K562 (cell line): ENCODE results near the gene LRP1B. TPM values are rescaled to one million over a fixed set of nuclear protein-coding genes. Genes with fewer than 3 reads are reported as not detected.

ENCODE experiments used
- ATAC-seq: fragments of 200-7000 bp; cut with Tn5 transposase; 3 replicates; pipeline ENCODE4 v1.9.1; 2020; ENCODE audit warnings: moderate library complexity
- BruUV-seq: library from RNA; stranded (reverse); fragments of 400-500 nt; replicated peaks from 2 replicates; lab custom pipeline; 2021; lab: Mats Ljungman, UMichigan
- CTCF ChIA-PET: fragments of 300-600 bp; formaldehyde crosslinking; extraction: SDS; loops from one replicate; lab custom pipeline; 2021; ENCODE audit warnings: low intra/inter-chr PET ratio; lab: Yijun Ruan, JAX
- POLR2A ChIA-PET: fragments of 300-600, 350-650 bp; sonication (Branson Sonifier 250); formaldehyde crosslinking; extraction: SDS; loops from one replicate; lab custom pipeline; 2021; ENCODE audit warnings: antibody characterized with exemption, inconsistent platforms; lab: Yijun Ruan, JAX
- DNase-seq, 4 experiments: peaks; one replicate each; pipeline versions ENCODE4 v3.0.0 to v3.0.0-alpha.2; 2011 to 2018; ENCODE audit warnings: low spot score in 3 of 4, mixed read lengths in 3 of 4; ENCODE audit errors: extremely low read depth in 1 of 4
- FAIRE-seq: peaks from 2 replicates; lab custom pipeline; 2011; peaks lifted over from hg19 to GRCh38; lab: Jason Lieb, UNC
- H2AFZ ChIP-seq: 2 replicates; pipeline ENCODE4 v1.6.0; 2011; ENCODE audit warnings: low read depth, low read length, control low read depth, inconsistent platforms
- H3K27ac ChIP-seq: fragments of 200-600 bp; 3 replicates; pipeline ENCODE4 v1.8.0; 2011; ENCODE audit warnings: low read depth, mild to moderate bottlenecking, control low read depth, inconsistent platforms, low read length, moderate library complexity, mixed read lengths; ENCODE audit errors: extremely low read depth
- H3K27me3 ChIP-seq, 2 experiments: fragments of 300-600 bp in 1 of 2; 2 replicates in 1 of 2; 3 replicates in 1 of 2; pipeline versions ENCODE4 v1.6.0 to v1.8.0; 2011; ENCODE audit warnings: inconsistent platforms in 2 of 2, low read length in 2 of 2, mild to moderate bottlenecking in 1 of 2, mixed read lengths in 1 of 2, moderate library complexity in 1 of 2; ENCODE audit not compliant: control insufficient read depth in 2 of 2, insufficient read depth in 2 of 2
- H3K36me3 ChIP-seq: fragments of 300-600 bp; 3 replicates; pipeline ENCODE4 v1.8.0; 2011; ENCODE audit warnings: mild to moderate bottlenecking, low read length, inconsistent platforms; ENCODE audit not compliant: control insufficient read depth, insufficient read depth
- H3K4me1 ChIP-seq, 2 experiments: fragments of 200-600 bp in 1 of 2; replicated peaks in 1 of 2; 2 replicates in 1 of 2; 3 replicates in 1 of 2; pipeline versions ENCODE4 v1.5.1 to v1.8.0; 2011; ENCODE audit warnings: inconsistent platforms in 2 of 2, low read length in 2 of 2, mild to moderate bottlenecking in 1 of 2, mixed read lengths in 1 of 2, moderate library complexity in 1 of 2; ENCODE audit not compliant: control insufficient read depth in 2 of 2, insufficient read depth in 2 of 2
- H3K4me2 ChIP-seq: 2 replicates; pipeline ENCODE4 v1.6.1; 2011; ENCODE audit warnings: low read length, control low read depth, inconsistent platforms, mixed read lengths; ENCODE audit not compliant: insufficient read depth
- H3K4me3 ChIP-seq: fragments of 200-600 bp; sonication (generic), shearing (Covaris generic); 2 replicates; pipeline ENCODE4 v1.5.1; 2016; ENCODE audit warnings: control low read depth, inconsistent platforms
- H3K79me2 ChIP-seq: fragments of 200-600 bp; 3 replicates; pipeline ENCODE4 v1.8.0; 2011; ENCODE audit warnings: low read length, inconsistent platforms; ENCODE audit not compliant: control insufficient read depth, insufficient read depth
- H3K9ac ChIP-seq, 2 experiments: 2 replicates each; pipeline versions ENCODE4 v1.6.0 to v1.6.1; 2011; ENCODE audit warnings: low read depth in 2 of 2, low read length in 2 of 2, control low read depth in 1 of 2, inconsistent platforms in 1 of 2, mild to moderate bottlenecking in 1 of 2, mixed read lengths in 1 of 2; ENCODE audit not compliant: insufficient read depth in 1 of 2
- H3K9me1 ChIP-seq: one replicate; pipeline ENCODE4 v1.6.0; 2011; ENCODE audit warnings: inconsistent platforms, mild to moderate bottlenecking, low read length, moderate library complexity; ENCODE audit not compliant: control insufficient read depth, insufficient read depth
- H3K9me3 ChIP-seq: replicated peaks from 2 replicates; pipeline ENCODE4 v1.5.1; 2011; ENCODE audit warnings: low read depth, low read length, inconsistent platforms; ENCODE audit not compliant: control insufficient read depth, insufficient read depth
- H4K20me1 ChIP-seq: replicated peaks from 2 replicates; pipeline ENCODE4 v1.6.1; 2011; ENCODE audit warnings: low read length, inconsistent platforms, mixed read lengths; ENCODE audit not compliant: control insufficient read depth, insufficient read depth
- CHD4 ChIP-seq: fragments of 200-600 bp; sonication (generic); IDR thresholded peaks from 3 replicates; pipeline ENCODE4 v1.6.1; 2012; ENCODE audit warnings: low read depth, mild to moderate bottlenecking, mixed read lengths, low read length, inconsistent platforms; ENCODE audit not compliant: insufficient read depth, insufficient replicate concordance, poor library complexity, severe bottlenecking
- ELF4 ChIP-seq: fragments of 450-650 bp; formaldehyde crosslinking; IDR thresholded peaks from 2 replicates; pipeline ENCODE4 v1.4.0; 2022; ENCODE audit warnings: missing genetic modification characterization
- GABPA ChIP-seq: fragments of 200-800 bp; sonication (Bioruptor generic); conservative IDR thresholded peaks from 2 replicates; pipeline ENCODE4 v1.6.1; 2016; ENCODE audit warnings: low read depth, missing genetic modification characterization, missing compliant biosample characterization
- GTF2F1 ChIP-seq: IDR thresholded peaks from 2 replicates; pipeline ENCODE4 v1.6.1; 2011; ENCODE audit warnings: low read depth, low read length, improper control_type of control experiment
- KAT7 ChIP-seq: sonication (generic); formaldehyde crosslinking; IDR thresholded peaks from 2 replicates; pipeline ENCODE4 v1.8.0; 2022; ENCODE audit warnings: missing genetic modification reagents, mild to moderate bottlenecking, borderline replicate concordance
- NCOA6 ChIP-seq: fragments of 450-650 bp; IDR thresholded peaks from 2 replicates; pipeline ENCODE4 v1.6.1; 2017; ENCODE audit warnings: mild to moderate bottlenecking
- TAF1 ChIP-seq: IDR thresholded peaks from 2 replicates; pipeline ENCODE4 v1.6.1; 2011; ENCODE audit warnings: mild to moderate bottlenecking, low read length, moderate library complexity; ENCODE audit not compliant: insufficient read depth, control insufficient read depth, severe bottlenecking; ENCODE audit errors: extremely low read depth
- XRCC3 ChIP-seq: fragments of 450-650 bp; IDR thresholded peaks from 2 replicates; pipeline ENCODE4 v1.6.1; 2017; ENCODE audit warnings: mild to moderate bottlenecking, moderate library complexity
- ZNF121 ChIP-seq: sonication (generic); formaldehyde crosslinking; conservative IDR thresholded peaks from 2 replicates; pipeline ENCODE4 v1.8.0; 2022; ENCODE audit warnings: missing genetic modification reagents
- ZNF561 ChIP-seq: fragments of 450-650 bp; formaldehyde crosslinking; conservative IDR thresholded peaks from 2 replicates; pipeline ENCODE4 v1.4.0; 2020; ENCODE audit warnings: mild to moderate bottlenecking, moderate library complexity
- ZNF778 ChIP-seq: fragments of 450-650 bp; formaldehyde crosslinking; IDR thresholded peaks from 2 replicates; pipeline ENCODE4 v1.4.0; 2020; ENCODE audit warnings: mild to moderate bottlenecking, moderate library complexity
- WGBS: fragments of 100-300 bp; shearing (Covaris generic); methylation state at CpG from one replicate; pipeline ENCODE4 v1.1.6; 2016; ENCODE audit warnings: low coverage, mixed read lengths; ENCODE audit not compliant: insufficient coverage; ENCODE audit errors: missing lambda C conversion rate; 5-methylcytosine and 5-hydroxymethylcytosine counted together
- in situ Hi-C: fragments of 300-500 bp; cut with MboI; formaldehyde crosslinking; loops from 4 replicates; pipeline ENCODE4 v1.15.0; 2018; ENCODE audit warnings: inconsistent platforms, mixed read lengths
- intact Hi-C: fragments of 100-400 bp; cut with micrococcal nuclease; formaldehyde crosslinking; loops from 2 replicates; pipeline ENCODE4 v1.14.2; 2022
- polyA plus RNA-seq, 8 experiments: library from polyadenylated mRNA; depleted of rRNA in 4 of 8; stranded (reverse) in 5 of 8; unstranded in 3 of 8; fragments of >200 nt; fragmentation: Nextera tagmentation in 2 of 8; fragmentation: Illumina TruSeq in 1 of 8; extraction: Ambion mirVana in 2 of 8; extraction: Trizol in 1 of 8; gene quantifications; 2 replicates each; pipeline versions ENCODE4 v1.2.1 to v1.2.3, GENCODE V29; 2011 to 2014; ENCODE audit warnings: inconsistent platforms in 1 of 8, missing spikeins in 1 of 8
- total RNA-seq, 7 experiments: library from RNA; depleted of rRNA in 6 of 7; stranded (reverse); fragments of >200 nt in 6 of 7; fragmentation: Illumina TruSeq in 2 of 7; extraction: Trizol in 2 of 7; gene quantifications; 2 replicates each; pipeline versions ENCODE4 v1.2.1 to v1.2.3, GENCODE V29; 2011 to 2021; ENCODE audit warnings: low replicate concordance in 1 of 7
- TF ChIP-seq, protein P1 (sequence below): sonication (generic); formaldehyde crosslinking; IDR thresholded peaks from 2 replicates; pipeline ENCODE4 v1.8.1; 2023; ENCODE audit warnings: mild to moderate bottlenecking, missing genetic modification reagents

LRP1B gene
- total and polyA plus RNA-seq, 9 of the 15 experiments (the other 6 are each of a cell fraction or from before 2014, with no cell fraction given): not detected

DNA sequence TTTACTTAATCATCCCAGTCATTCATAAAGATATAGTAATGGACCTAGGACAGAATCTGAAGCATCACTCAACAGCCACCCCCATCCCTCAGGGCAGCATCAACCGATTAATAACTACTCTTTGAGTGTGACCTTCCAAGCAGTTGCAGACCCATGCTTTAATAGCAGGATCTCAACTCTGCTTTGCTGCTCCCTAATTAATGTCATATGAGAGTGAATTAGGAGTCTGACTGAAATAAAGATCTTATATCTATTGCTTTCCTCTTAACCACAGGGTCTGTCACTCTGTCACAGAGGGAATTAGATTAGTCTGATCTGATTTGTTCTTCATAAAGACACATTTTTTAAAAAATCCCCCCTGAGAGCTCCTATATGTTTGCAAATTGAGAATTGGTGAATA is 46.1 kb upstream of the LRP1B start:
- DNase-seq (no peak), FAIRE-seq (no peak), ATAC-seq (no peak)
- Histone ChIP-seq H3K9ac (no peak overlapping the region), H3K9me1 (no peaks in the 10 kb centered on the region), H3K27me3 (no peaks in the 10 kb centered on the region), H2AFZ (no peak overlapping the region), H3K4me3 (no peak overlapping the region), H3K9me3 (no peaks in the 10 kb centered on the region), H3K4me1 (no peaks in the 10 kb centered on the region), H4K20me1 (no peaks in the 10 kb centered on the region), H3K4me2 (no peak overlapping the region), H3K79me2 (no peaks in the 10 kb centered on the region), H3K36me3 (no peaks in the 10 kb centered on the region), H3K27ac (no peak overlapping the region)
- 0% methylated on average over 1 of the region's 1 CpG for WGBS
- in situ Hi-C loops: no loop called here
- no TSS peak for BruUV-seq
- intact Hi-C loops: no loop called here
- ChIA-PET CTCF (no interaction called here), POLR2A (no interaction called here)
- no peak for TF ChIP-seq GABPA (tag)
- no peak for TF ChIP-seq XRCC3
- TF ChIP-seq, protein P1, sequence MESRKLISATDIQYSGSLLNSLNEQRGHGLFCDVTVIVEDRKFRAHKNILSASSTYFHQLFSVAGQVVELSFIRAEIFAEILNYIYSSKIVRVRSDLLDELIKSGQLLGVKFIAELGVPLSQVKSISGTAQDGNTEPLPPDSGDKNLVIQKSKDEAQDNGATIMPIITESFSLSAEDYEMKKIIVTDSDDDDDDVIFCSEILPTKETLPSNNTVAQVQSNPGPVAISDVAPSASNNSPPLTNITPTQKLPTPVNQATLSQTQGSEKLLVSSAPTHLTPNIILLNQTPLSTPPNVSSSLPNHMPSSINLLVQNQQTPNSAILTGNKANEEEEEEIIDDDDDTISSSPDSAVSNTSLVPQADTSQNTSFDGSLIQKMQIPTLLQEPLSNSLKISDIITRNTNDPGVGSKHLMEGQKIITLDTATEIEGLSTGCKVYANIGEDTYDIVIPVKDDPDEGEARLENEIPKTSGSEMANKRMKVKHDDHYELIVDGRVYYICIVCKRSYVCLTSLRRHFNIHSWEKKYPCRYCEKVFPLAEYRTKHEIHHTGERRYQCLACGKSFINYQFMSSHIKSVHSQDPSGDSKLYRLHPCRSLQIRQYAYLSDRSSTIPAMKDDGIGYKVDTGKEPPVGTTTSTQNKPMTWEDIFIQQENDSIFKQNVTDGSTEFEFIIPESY (CRISPR knock-in tag): no peak
- TF ChIP-seq ZNF121 (CRISPR knock-in tag): no peak
- no peak for TF ChIP-seq KAT7 (CRISPR knock-in tag)
- TF ChIP-seq GTF2F1: no peak
- no peak for TF ChIP-seq ZNF778 (CRISPR knock-in tag)
- no peak for TF ChIP-seq NCOA6
- TF ChIP-seq CHD4: no peak
- no peak for TF ChIP-seq ZNF561 (CRISPR knock-in tag)
- TF ChIP-seq TAF1: no peak
- no peak for TF ChIP-seq ELF4
